ENCODE results near the gene CCDC146. TPM values are rescaled to one million over a fixed set of nuclear protein-coding genes. Genes with fewer than 3 reads are reported as not detected.

CCDC146 gene
- total and polyA plus RNA-seq, 2 of the 8 experiments (the other 6 are each of a cell fraction or from before 2014, with no cell fraction given), result 0.88 to 2.4 TPM

GRCh38 chr7:77262316-77262715, 139.9 kb downstream of the CCDC146 start (continued):
- TF ChIP-seq, protein P1, sequence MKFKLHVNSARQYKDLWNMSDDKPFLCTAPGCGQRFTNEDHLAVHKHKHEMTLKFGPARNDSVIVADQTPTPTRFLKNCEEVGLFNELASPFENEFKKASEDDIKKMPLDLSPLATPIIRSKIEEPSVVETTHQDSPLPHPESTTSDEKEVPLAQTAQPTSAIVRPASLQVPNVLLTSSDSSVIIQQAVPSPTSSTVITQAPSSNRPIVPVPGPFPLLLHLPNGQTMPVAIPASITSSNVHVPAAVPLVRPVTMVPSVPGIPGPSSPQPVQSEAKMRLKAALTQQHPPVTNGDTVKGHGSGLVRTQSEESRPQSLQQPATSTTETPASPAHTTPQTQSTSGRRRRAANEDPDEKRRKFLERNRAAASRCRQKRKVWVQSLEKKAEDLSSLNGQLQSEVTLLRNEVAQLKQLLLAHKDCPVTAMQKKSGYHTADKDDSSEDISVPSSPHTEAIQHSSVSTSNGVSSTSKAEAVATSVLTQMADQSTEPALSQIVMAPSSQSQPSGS (IDR thresholded peaks at IDR 0.05; ENCODE audit: low read length), result no peak
- TF ChIP-seq CEBPB (IDR thresholded peaks at IDR 0.05; ENCODE audit: low read depth, low read length) (no peak), GABPA (IDR thresholded peaks at IDR 0.05; ENCODE audit: borderline replicate concordance, insufficient read depth, low read length) (no peak)

Data from H1 (cell line).